GM04504 (cell line): ENCODE measurements around the gene SOAT1.
A peak's percentile ranks its signal among the peaks of the same experiment; 100 is the strongest.

ENCODE experiments used
- DNase-seq: peaks from one replicate; pipeline ENCODE4 v3.0.0-alpha.2; 2012; ENCODE audit warnings: low read depth

SOAT1 gene

GRCh38 chr1:179305450-179305849 is 11.9 kb downstream of the SOAT1 start:
- no peak for DNase-seq

GRCh38 chr1:179310291-179310690 is 16.7 kb downstream of the SOAT1 start:
- DNase-seq = peak; percentile 11

GRCh38 chr1:179310721-179311120 is 17.1 kb downstream of the SOAT1 start:
- peak; percentile 53 for DNase-seq

- no peak for DNase-seq
Observed at GRCh38 chr1:179311149-179311700, 17.6 kb downstream of the SOAT1 start.

- no peak for DNase-seq
Observed at GRCh38 chr1:179313004-179313403, 19.4 kb downstream of the SOAT1 start.

- DNase-seq = no peak
Observed at GRCh38 chr1:179314928-179315327, 21.3 kb downstream of the SOAT1 start.

GRCh38 chr1:179318491-179318890 is 24.9 kb downstream of the SOAT1 start:
- DNase-seq = no peak

- DNase-seq = no peak
Observed at GRCh38 chr1:179321533-179322216, 28.1 kb downstream of the SOAT1 start.

GRCh38 chr1:179322557-179322956 is 29.0 kb downstream of the SOAT1 start:
- no peak for DNase-seq

GRCh38 chr1:179323436-179323835 is 29.8 kb downstream of the SOAT1 start:
- no peak for DNase-seq

- no peak for DNase-seq
Observed at GRCh38 chr1:179325836-179326235, 32.2 kb downstream of the SOAT1 start.

- no peak for DNase-seq
Observed at GRCh38 chr1:179326746-179327145, 33.1 kb downstream of the SOAT1 start.

- DNase-seq = no peak
Observed at GRCh38 chr1:179327196-179327595, 33.6 kb downstream of the SOAT1 start.

GRCh38 chr1:179327679-179328078 is 34.1 kb downstream of the SOAT1 start:
- DNase-seq = no peak

GRCh38 chr1:179329862-179330261 is 36.3 kb downstream of the SOAT1 start:
- no peak for DNase-seq

GRCh38 chr1:179334440-179334839 is 40.8 kb downstream of the SOAT1 start:
- no peak for DNase-seq

GRCh38 chr1:179337288-179337687 is 43.7 kb downstream of the SOAT1 start:
- DNase-seq = no peak

GRCh38 chr1:179337942-179338560 is 44.5 kb downstream of the SOAT1 start:
- DNase-seq = no peak

GRCh38 chr1:179340918-179341317 is 47.3 kb downstream of the SOAT1 start:
- DNase-seq = no peak

- no peak for DNase-seq
Observed at GRCh38 chr1:179341943-179342547, 48.4 kb downstream of the SOAT1 start.

GRCh38 chr1:179342740-179343404 is 49.3 kb downstream of the SOAT1 start:
- no peak for DNase-seq

- no peak for DNase-seq
Observed at GRCh38 chr1:179351281-179351680, 57.7 kb downstream of the SOAT1 start.

- no peak for DNase-seq
Observed at GRCh38 chr1:179352236-179352635, 58.6 kb downstream of the SOAT1 start.
